H1 (cell line): ENCODE measurements around the gene MCC. TPM values are rescaled to one million over a fixed set of nuclear protein-coding genes. Genes with fewer than 3 reads are reported as not detected.

Experiments
- CTCF ChIA-PET: fragments of 300-600 bp; sonication (Branson Sonifier 250); formaldehyde crosslinking; loops from one replicate; lab custom pipeline; 2021; ENCODE audit not compliant: partially characterized antibody; lab: Charles Lee
- POLR2A ChIA-PET: fragments of 300-600 bp; sonication (Branson Sonifier 250); formaldehyde crosslinking; loops from one replicate; lab custom pipeline; 2021; ENCODE audit warnings: inconsistent platforms; ENCODE audit not compliant: partially characterized antibody; lab: Charles Lee
- DNase-seq, 2 experiments: peaks; one replicate each; pipeline versions ENCODE4 v3.0.0 to v3.0.0-alpha.2; 2010 to 2022; ENCODE audit warnings: low spot score in 2 of 2, low read depth in 1 of 2, mixed read lengths in 1 of 2
- FAIRE-seq: peaks from 2 replicates; lab custom pipeline; 2011; peaks lifted over from hg19 to GRCh38; lab: Jason Lieb, UNC
- H2AFZ ChIP-seq: 2 replicates; pipeline ENCODE4 v1.8.1; 2012; ENCODE audit warnings: low read length, inconsistent platforms
- H2AK5ac ChIP-seq: 2 replicates; pipeline ENCODE4 v1.6.1; 2013; ENCODE audit warnings: low read depth, low read length
- H2BK120ac ChIP-seq: replicated peaks from 2 replicates; pipeline ENCODE3; 2013; ENCODE audit warnings: low read depth, low read length, inconsistent platforms
- H2BK12ac ChIP-seq: 2 replicates; pipeline ENCODE4 v1.6.1; 2013; ENCODE audit warnings: low read depth, low read length
- H2BK15ac ChIP-seq: 2 replicates; pipeline ENCODE4 v1.6.1; 2013; ENCODE audit warnings: low read length
- H2BK20ac ChIP-seq: 2 replicates; pipeline ENCODE4 v1.6.1; 2013; ENCODE audit warnings: low read length
- H2BK5ac ChIP-seq: 2 replicates; pipeline ENCODE4 v1.6.1; 2013; ENCODE audit warnings: low read depth, low read length
- H3K14ac ChIP-seq: 2 replicates; pipeline ENCODE4 v1.6.1; 2013; ENCODE audit warnings: inconsistent platforms; ENCODE audit not compliant: insufficient read length
- H3K18ac ChIP-seq: 2 replicates; pipeline ENCODE4 v1.6.1; 2013; ENCODE audit warnings: low read length; ENCODE audit errors: extremely low read depth
- H3K23ac ChIP-seq: 2 replicates; pipeline ENCODE4 v1.6.1; 2013; ENCODE audit warnings: inconsistent platforms; ENCODE audit not compliant: insufficient read length
- H3K23me2 ChIP-seq: 2 replicates; pipeline ENCODE4 v1.6.1; 2013; ENCODE audit warnings: low read depth, low read length
- H3K27ac ChIP-seq: 2 replicates; pipeline ENCODE4 v1.6.1; 2011; ENCODE audit warnings: low read depth, low read length, inconsistent platforms
- H3K27me3 ChIP-seq, 4 experiments: replicated peaks in 1 of 4; 1 replicate in 1 of 4; 2 replicates in 3 of 4; pipeline versions ENCODE4 v1.6.1 to v1.8.1; 2011 to 2013; ENCODE audit warnings: low read length in 3 of 4, mild to moderate bottlenecking in 3 of 4, inconsistent platforms in 2 of 4, mixed read lengths in 2 of 4, moderate library complexity in 1 of 4; ENCODE audit not compliant: control insufficient read depth in 3 of 4, insufficient read depth in 3 of 4; ENCODE audit errors: extremely low read depth in 1 of 4
- H3K36me3 ChIP-seq, 4 experiments: 2 replicates each; pipeline versions ENCODE4 v1.6.1 to v1.8.1; 2011 to 2013; ENCODE audit warnings: mild to moderate bottlenecking in 4 of 4, low read length in 3 of 4, moderate library complexity in 2 of 4, control low read depth in 1 of 4, inconsistent platforms in 1 of 4; ENCODE audit not compliant: insufficient read depth in 4 of 4, control insufficient read depth in 2 of 4
- H3K4ac ChIP-seq: replicated peaks from 2 replicates; pipeline ENCODE3; 2013; ENCODE audit warnings: low read length, low read depth, mixed read lengths, inconsistent platforms; ENCODE audit not compliant: insufficient read length
- H3K4me1 ChIP-seq, 4 experiments: replicated peaks in 1 of 4; 1 replicate in 1 of 4; 2 replicates in 3 of 4; pipeline versions ENCODE4 v1.6.1 to v1.8.1; 2011 to 2013; ENCODE audit warnings: low read length in 3 of 4, inconsistent platforms in 2 of 4, mixed read lengths in 1 of 4; ENCODE audit not compliant: insufficient read depth in 4 of 4, control insufficient read depth in 3 of 4
- H3K4me2 ChIP-seq, 2 experiments: 2 replicates each; pipeline versions ENCODE4 v1.6.1 to v1.8.1; 2011 to 2013; ENCODE audit warnings: low read depth in 2 of 2, low read length in 2 of 2, control low read depth in 1 of 2, inconsistent platforms in 1 of 2, mild to moderate bottlenecking in 1 of 2; ENCODE audit not compliant: insufficient read depth in 1 of 2
- H3K4me3 ChIP-seq, 4 experiments: fragments of 200-600, 300-600 bp in 1 of 4; sonication (generic), shearing (Covaris generic), sonication (Bioruptor Twin) in 1 of 4; 2 replicates each; pipeline versions ENCODE4 v1.5.1 to v1.8.1; 2011 to 2016; ENCODE audit warnings: low read length in 4 of 4, low read depth in 3 of 4, control low read depth in 2 of 4, inconsistent platforms in 2 of 4, mild to moderate bottlenecking in 2 of 4, mixed read lengths in 1 of 4, moderate library complexity in 1 of 4; ENCODE audit not compliant: insufficient read depth in 2 of 4; ENCODE audit errors: extremely low read depth in 1 of 4
- H3K56ac ChIP-seq: replicated peaks from 2 replicates; pipeline ENCODE3; 2013; ENCODE audit warnings: low read depth, mild to moderate bottlenecking, mixed read lengths, low read length, inconsistent platforms; ENCODE audit not compliant: insufficient read length
- H3K79me1 ChIP-seq: 2 replicates; pipeline ENCODE4 v1.6.1; 2013; ENCODE audit warnings: low read depth, low read length, control low read depth
- H3K79me2 ChIP-seq, 2 experiments: 2 replicates each; pipeline versions ENCODE4 v1.6.1 to v1.8.1; 2012 to 2013; ENCODE audit warnings: low read length in 2 of 2, mild to moderate bottlenecking in 2 of 2, inconsistent platforms in 1 of 2; ENCODE audit not compliant: insufficient read depth in 2 of 2, control insufficient read depth in 1 of 2
- H3K9ac ChIP-seq, 4 experiments: replicated peaks in 1 of 4; 1 replicate in 1 of 4; 2 replicates in 3 of 4; pipeline versions ENCODE4 v1.6.1 to v1.8.1; 2011 to 2013; ENCODE audit warnings: low read depth in 3 of 4, low read length in 3 of 4, control low read depth in 2 of 4, mild to moderate bottlenecking in 2 of 4, moderate library complexity in 2 of 4, inconsistent platforms in 1 of 4; ENCODE audit errors: extremely low read depth in 1 of 4
- H3K9me3 ChIP-seq, 2 experiments: 2 replicates each; pipeline versions ENCODE4 v1.6.1 to v1.8.1; 2012 to 2013; ENCODE audit warnings: mild to moderate bottlenecking in 2 of 2, moderate library complexity in 2 of 2, control low read depth in 1 of 2, inconsistent platforms in 1 of 2, low read depth in 1 of 2, low read length in 1 of 2, mixed read lengths in 1 of 2; ENCODE audit not compliant: insufficient read depth in 2 of 2
- H4K20me1 ChIP-seq, 2 experiments: replicated peaks in 1 of 2; 2 replicates each; pipeline versions ENCODE3 to v1.8.1; 2011 to 2013; ENCODE audit warnings: inconsistent platforms in 2 of 2, low read length in 2 of 2, mild to moderate bottlenecking in 1 of 2; ENCODE audit not compliant: insufficient read depth in 2 of 2, control insufficient read depth in 1 of 2
- H4K5ac ChIP-seq: 2 replicates; pipeline ENCODE4 v1.6.1; 2013; ENCODE audit warnings: low read length, low read depth, mixed read lengths, inconsistent platforms; ENCODE audit not compliant: insufficient read length
- H4K8ac ChIP-seq: 2 replicates; pipeline ENCODE4 v1.8.0; 2013; ENCODE audit warnings: mild to moderate bottlenecking, moderate library complexity, low read length, inconsistent platforms; ENCODE audit not compliant: insufficient read depth; ENCODE audit errors: extremely low read depth
- H4K91ac ChIP-seq: replicated peaks from 2 replicates; pipeline ENCODE3; 2013; ENCODE audit warnings: low read length, mixed read lengths, inconsistent platforms; ENCODE audit not compliant: insufficient read length
- ASH2L ChIP-seq: fragments of 200-600, 300-600 bp; sonication (generic); IDR thresholded peaks from one replicate; pipeline ENCODE4 v1.7.1; 2017; ENCODE audit warnings: low read length
- BCL11A ChIP-seq, 2 experiments: IDR thresholded peaks; one replicate each; pipeline ENCODE4 v1.6.1; 2011; ENCODE audit warnings: low read depth in 2 of 2, low read length in 2 of 2, mild to moderate bottlenecking in 2 of 2
- CEBPB ChIP-seq: IDR thresholded peaks from 2 replicates; pipeline ENCODE4 v1.6.1; 2012; ENCODE audit warnings: low read depth, low read length
- EZH2 ChIP-seq: fragments of 200-600 bp; sonication (generic); IDR thresholded peaks from 2 replicates; pipeline ENCODE4 v1.7.1; 2012; ENCODE audit warnings: low read depth, mild to moderate bottlenecking, moderate library complexity, low read length, inconsistent platforms; ENCODE audit not compliant: severe bottlenecking
- HDAC6 ChIP-seq: IDR thresholded peaks from one replicate; pipeline ENCODE4 v1.7.1; 2012; ENCODE audit warnings: low read depth, mild to moderate bottlenecking, inconsistent platforms, low read length, moderate library complexity
- MAFK ChIP-seq: IDR thresholded peaks from 2 replicates; pipeline ENCODE4 v1.6.1; 2012; ENCODE audit warnings: low read depth, mild to moderate bottlenecking, improper control_type of control experiment, low read length
- NRF1 ChIP-seq: IDR thresholded peaks from 2 replicates; pipeline ENCODE4 v1.6.1; 2011; ENCODE audit warnings: mild to moderate bottlenecking, low read depth, low read length, improper control_type of control experiment
- SAP30 ChIP-seq: fragments of 300-600 bp; sonication (generic); IDR thresholded peaks from 2 replicates; pipeline ENCODE4 v1.7.1; 2012; ENCODE audit warnings: low read length, moderate library complexity, mild to moderate bottlenecking, inconsistent platforms; ENCODE audit not compliant: insufficient read depth, insufficient replicate concordance
- SP2 ChIP-seq: IDR thresholded peaks from 2 replicates; pipeline ENCODE4 v1.6.1; 2012; ENCODE audit warnings: mild to moderate bottlenecking, low read length, inconsistent platforms
- SP4 ChIP-seq: IDR thresholded peaks from 2 replicates; pipeline ENCODE4 v1.6.1; 2012; ENCODE audit warnings: low read length, inconsistent platforms
- TAF1 ChIP-seq: IDR thresholded peaks from 2 replicates; pipeline ENCODE4 v1.6.1; 2011; ENCODE audit warnings: mild to moderate bottlenecking, low read depth, low read length
- TAF7 ChIP-seq: optimal IDR thresholded peaks from 2 replicates; pipeline ENCODE3; 2011; ENCODE audit warnings: low read depth, mild to moderate bottlenecking, inconsistent platforms, low read length, moderate library complexity, borderline replicate concordance
- TCF12 ChIP-seq: IDR thresholded peaks from 2 replicates; pipeline ENCODE4 v1.6.1; 2011; ENCODE audit warnings: low read depth, mild to moderate bottlenecking, low read length
- TEAD4 ChIP-seq: IDR thresholded peaks from 2 replicates; pipeline ENCODE4 v1.6.1; 2012; ENCODE audit warnings: low read depth, low read length, inconsistent platforms, mixed read lengths
- WGBS, 2 experiments: shearing (Covaris generic) in 1 of 2; methylation state at CpG; one replicate each; pipeline versions ENCODE4 v1.1.6 to v1.1.7; 2013 to 2015; ENCODE audit warnings: low lambda C conversion rate in 2 of 2, mixed read lengths in 2 of 2, inconsistent platforms in 1 of 2, low coverage in 1 of 2, missing lambda C conversion rate in 1 of 2; ENCODE audit not compliant: insufficient replicate concordance in 2 of 2, insufficient coverage in 1 of 2, insufficient read length in 1 of 2; ENCODE audit errors: extremely low coverage in 1 of 2, missing lambda C conversion rate in 1 of 2; 5-methylcytosine and 5-hydroxymethylcytosine counted together
- polyA plus RNA-seq, 7 experiments: library from polyadenylated mRNA; depleted of rRNA in 3 of 7; stranded (reverse) in 5 of 7; unstranded in 2 of 7; fragments of >200 nt in 5 of 7; fragments of 200-250 nt in 2 of 7; gene quantifications; 1 replicate in 5 of 7; 2 replicates in 1 of 7; 4 replicates in 1 of 7; pipeline versions ENCODE4 v1.2.1 to v1.2.3, GENCODE V29; 2011 to 2013; ENCODE audit warnings: missing spikeins in 2 of 7, mixed read lengths in 2 of 7
- total RNA-seq: library from RNA; stranded (reverse); fragmentation: NEBNext Ultra II Directional; extraction: Animal tissue kit (Norgen Biotek cat#: 25700); gene quantifications from 2 replicates; pipeline ENCODE4 v1.2.1, GENCODE V29; 2021
- TF ChIP-seq, protein P1 (sequence below): IDR thresholded peaks from 2 replicates; pipeline ENCODE4 v1.6.1; 2012; ENCODE audit warnings: inconsistent platforms

MCC gene
- total and polyA plus RNA-seq, 2 of the 8 experiments (the other 6 are each of a cell fraction or from before 2014, with no cell fraction given): 2.6 to 18.3 TPM

DNA sequence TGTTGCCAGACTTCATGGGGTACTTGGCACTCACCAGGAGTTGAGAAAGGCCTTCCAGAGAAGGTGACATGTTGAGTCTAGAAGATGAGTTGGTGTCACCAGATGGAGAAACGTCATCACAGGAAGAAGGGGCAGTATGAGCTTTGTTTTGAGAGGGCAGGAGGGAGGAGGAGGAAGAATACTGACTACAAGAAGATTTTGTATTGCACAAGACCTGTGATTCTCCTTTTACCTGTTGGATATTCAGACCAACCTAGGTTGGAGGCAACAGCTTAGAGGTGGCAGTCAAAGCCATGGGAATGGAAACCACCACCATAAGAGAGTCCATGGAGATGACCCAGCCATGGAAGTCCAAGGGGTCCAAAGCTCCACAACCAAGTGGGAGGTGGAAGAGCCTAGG, 207.7 kb downstream of the MCC start:
- Histone ChIP-seq H2BK5ac (no peak overlapping the region), H3K9me3 (no peaks in the 10 kb centered on the region), H3K79me2 (peaks cover 9 to 77% of the 10 kb centered on the region in 2 experiments), H3K36me3 (no peaks in the 10 kb centered on the region), H3K27me3 (no peaks in the 10 kb centered on the region), H3K23ac (no peak overlapping the region), H3K23me2 (no peaks in the 10 kb centered on the region), H4K91ac (no peak overlapping the region), H3K14ac (no peak overlapping the region), H3K18ac (no peak overlapping the region), H2AK5ac (no peak overlapping the region; the same call in 1 of the 2 replicates), H3K9ac (no peak overlapping the region), H3K4ac (no peak overlapping the region), H3K56ac (no peak overlapping the region), H3K4me2 (no peak overlapping the region), H2BK120ac (no peak overlapping the region), H3K27ac (no peak overlapping the region)
- WGBS, 2 experiments: 75% methylated on average over 1 of the region's 1 CpG; no CpG with 5 or more reads in 1 of the 2 experiments
- FAIRE-seq (no peak), DNase-seq (no peak)
- CTCF ChIA-PET: interaction anchor here (1.2 to 2.9 kb wide), 3 partner anchors 14 to 237 kb away, joined by 3 to 7 read pairs (median 3); no protein-coding TSS in a partner anchor
- TF ChIP-seq SP2 (no peak), SP4 (no peak), CEBPB (no peak), MAFK (no peak), HDAC6 (no peak), ASH2L (no peak), TAF1 (no peak), TAF7 (no peak), EZH2 (no peak), BCL11A (IDR thresholded peaks at IDR 0.05; ENCODE audit: low read depth in 2 of 2, low read length in 2 of 2) (no peak), TEAD4 (no peak), SAP30 (no peak), TCF12 (no peak), NRF1 (no peak)
- TF ChIP-seq, protein P1, sequence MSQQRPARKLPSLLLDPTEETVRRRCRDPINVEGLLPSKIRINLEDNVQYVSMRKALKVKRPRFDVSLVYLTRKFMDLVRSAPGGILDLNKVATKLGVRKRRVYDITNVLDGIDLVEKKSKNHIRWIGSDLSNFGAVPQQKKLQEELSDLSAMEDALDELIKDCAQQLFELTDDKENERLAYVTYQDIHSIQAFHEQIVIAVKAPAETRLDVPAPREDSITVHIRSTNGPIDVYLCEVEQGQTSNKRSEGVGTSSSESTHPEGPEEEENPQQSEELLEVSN: no peak
- TF ChIP-seq, all 59 proteins: peak for 0
- POLR2A ChIA-PET: interaction anchor here (1.4 kb wide), 1 partner anchor 14 kb away, joined by 4 read pairs; no protein-coding TSS in a partner anchor
- Histone ChIP-seq H2BK20ac (no peak overlapping the region), H3K4me3 (no peak overlapping the region), H4K20me1 (no peaks in the 10 kb centered on the region), H2AFZ (no peak overlapping the region), H2BK15ac (no peak overlapping the region), H2BK12ac (no peak overlapping the region), H3K4me1 (peaks cover 0 to 10% (median 7%) of the 10 kb centered on the region in 4 experiments; a peak in 5 of 7 replicates), H3K79me1 (0 out of 2 replicates have a peak, but pooled peaks cover 5% of the 10 kb centered on the region), H4K8ac (no peak overlapping the region), H4K5ac (no peak overlapping the region)
